ENCODE measurements around the gene RIPPLY3.

The RIPPLY3 gene

GRCh38 chr21:37006486-37007291 lies at the start of gene RIPPLY3:
Gene RIPPLY3 (plus strand): TSS chr21:37006702. CDS start chr21:37006773, 71 bp downstream.
- DNase-seq, result no peak

GRCh38 chr21:36959020-36959835 lies 47.3 kb upstream of the RIPPLY3 start:
- no peak for DNase-seq

- no peak for DNase-seq
These were observed 45.7 kb upstream of the RIPPLY3 start for GRCh38 chr21:36960676-36961284.

GRCh38 chr21:36962098-36962780 lies 44.3 kb upstream of the RIPPLY3 start:
- DNase-seq, result no peak

GRCh38 chr21:36964398-36964797 lies 42.1 kb upstream of the RIPPLY3 start:
- no peak for DNase-seq

GRCh38 chr21:36964827-36965719 lies 41.4 kb upstream of the RIPPLY3 start:
- no peak for DNase-seq

- DNase-seq, result no peak
These were observed 40.8 kb upstream of the RIPPLY3 start for GRCh38 chr21:36965720-36966065.

- DNase-seq, result peak; percentile 83
These were observed 40.3 kb upstream of the RIPPLY3 start, which contains the start of gene HLCS for GRCh38 chr21:36966066-36966820. Gene HLCS (minus strand): TSS chr21:36966669. CDS start chr21:36966638, 31 bp downstream.

- DNase-seq, result no peak
These were observed 39.4 kb upstream of the RIPPLY3 start for GRCh38 chr21:36966821-36967768.

GRCh38 chr21:36968414-36968813 lies 38.1 kb upstream of the RIPPLY3 start:
- no peak for DNase-seq

- DNase-seq, result no peak
These were observed 37.5 kb upstream of the RIPPLY3 start for GRCh38 chr21:36968976-36969375.

- no peak for DNase-seq
These were observed 32.3 kb upstream of the RIPPLY3 start for GRCh38 chr21:36973986-36974850.

- DNase-seq, result no peak
These were observed 31.7 kb upstream of the RIPPLY3 start for GRCh38 chr21:36974851-36975192.

GRCh38 chr21:36976228-36976861 lies 30.2 kb upstream of the RIPPLY3 start:
- no peak for DNase-seq

- DNase-seq, result peak; percentile 58
These were observed 29.4 kb upstream of the RIPPLY3 start for GRCh38 chr21:36976882-36977651.

- DNase-seq, result no peak
These were observed 26.0 kb upstream of the RIPPLY3 start for GRCh38 chr21:36980280-36981048.

- no peak for DNase-seq
These were observed 25.5 kb upstream of the RIPPLY3 start for GRCh38 chr21:36981049-36981391.

Measured in CD4-positive, alpha-beta T cell treated with Interleukin-12 subunit alpha and Interleukin-12 subunit beta, for 1 hour (primary cell).